Activated CD4-positive, alpha-beta T cell treated with anti-CD3 and anti-CD28 coated beads, Interleukin-2, amount 10 ng/mL, durations not matched to agents 7 days and 5 days (primary cell): ENCODE measurements around the gene FLII. TPM values are rescaled to one million over a fixed set of nuclear protein-coding genes. Genes with fewer than 3 reads are reported as not detected.
A peak's percentile ranks its signal among the peaks of the same experiment; 100 is the strongest.

ENCODE experiments used
- CTCF ChIA-PET: fragments of 350-600 bp; sonication (Branson Sonifier 250); formaldehyde crosslinking; loops from one replicate; lab custom pipeline; 2021; ENCODE audit warnings: antibody characterized with exemption; lab: Charles Lee
- POLR2A ChIA-PET: fragments of 350-600 bp; sonication (Branson Sonifier 250); formaldehyde crosslinking; loops from one replicate; lab custom pipeline; 2021; ENCODE audit warnings: antibody characterized with exemption; lab: Charles Lee
- DNase-seq: peaks from one replicate; pipeline ENCODE4 v3.0.0-alpha.2; 2020
- H3K27ac Mint-ChIP-seq: one replicate; pipeline ENCODE4 v1.8.0; 2021; ENCODE audit warnings: mild to moderate bottlenecking, moderate library complexity, mixed read lengths
- H3K27me3 Mint-ChIP-seq: one replicate; pipeline ENCODE4 v1.8.0; 2021; ENCODE audit warnings: mixed read lengths
- H3K36me3 Mint-ChIP-seq: one replicate; pipeline ENCODE4 v1.8.0; 2021; ENCODE audit warnings: low read depth, mixed read lengths
- H3K4me1 Mint-ChIP-seq: one replicate; pipeline ENCODE4 v1.8.0; 2021; ENCODE audit warnings: mixed read lengths
- H3K4me3 Mint-ChIP-seq: one replicate; pipeline ENCODE4 v1.8.0; 2021; ENCODE audit warnings: mild to moderate bottlenecking, moderate library complexity, mixed read lengths
- H3K9me3 Mint-ChIP-seq: one replicate; pipeline ENCODE4 v1.8.0; 2021; ENCODE audit warnings: mixed read lengths
- total RNA-seq, 2 experiments: library from RNA; stranded (reverse); gene quantifications; one replicate each; pipeline ENCODE4 v1.2.3, GENCODE V29; 2021

FLII gene
- total RNA-seq, 2 experiments from 2014 or later: 323 to 328 TPM

GRCh38 chr17:18233803-18234518 is 24.6 kb downstream of the FLII start:
- H3K4me1 Mint-ChIP-seq: no peaks in the 10 kb centered on the region
- H3K27me3 Mint-ChIP-seq: no peaks in the 10 kb centered on the region
- H3K4me3 Mint-ChIP-seq: no peak overlapping the region
- ChIA-PET POLR2A (no interaction called here), CTCF (interaction anchor here (1.0 kb wide), 1 partner anchor 27 kb away, joined by 3 read pairs; the partner anchor contains the start of gene MIEF2)
- no peak for DNase-seq
- H3K9me3 Mint-ChIP-seq: no peaks in the 10 kb centered on the region
- H3K27ac Mint-ChIP-seq: no peak overlapping the region
- H3K36me3 Mint-ChIP-seq: peaks cover 2% of the 10 kb centered on the region

- Mint-ChIP-seq H3K27me3 (no peaks in the 10 kb centered on the region), H3K4me1 (peaks cover 21% of the 10 kb centered on the region), H3K27ac (no peak overlapping the region), H3K9me3 (no peaks in the 10 kb centered on the region), H3K4me3 (no peak overlapping the region), H3K36me3 (no peaks in the 10 kb centered on the region)
- ChIA-PET POLR2A (no interaction called here), CTCF (no interaction called here)
- DNase-seq: no peak
Measured at GRCh38 chr17:18231164-18231563, 27.4 kb downstream of the FLII start.

- POLR2A ChIA-PET: no interaction called here
- Mint-ChIP-seq H3K27ac (no peak overlapping the region), H3K4me1 (peaks cover 24% of the 10 kb centered on the region), H3K27me3 (no peaks in the 10 kb centered on the region), H3K4me3 (no peak overlapping the region), H3K9me3 (no peaks in the 10 kb centered on the region), H3K36me3 (no peaks in the 10 kb centered on the region)
- CTCF ChIA-PET: interaction anchor here (0.6 kb wide), 1 partner anchor 13 kb away, joined by 3 read pairs; no protein-coding TSS in a partner anchor
- DNase-seq: no peak
Measured at GRCh38 chr17:18230288-18231141, 28.0 kb downstream of the FLII start.

- no peak for DNase-seq
- ChIA-PET CTCF (interaction anchor here (1.2 to 1.3 kb wide), 2 partner anchors 10 to 35 kb away, joined by 3 read pairs; no protein-coding TSS in a partner anchor), POLR2A (no interaction called here)
- Mint-ChIP-seq H3K36me3 (no peaks in the 10 kb centered on the region), H3K4me3 (no peak overlapping the region), H3K27ac (no peak overlapping the region), H3K27me3 (no peaks in the 10 kb centered on the region), H3K9me3 (no peaks in the 10 kb centered on the region), H3K4me1 (peaks cover 28% of the 10 kb centered on the region)
Measured at GRCh38 chr17:18229771-18230170, 28.8 kb downstream of the FLII start.

- CTCF ChIA-PET: interaction anchor here (1.2 to 1.3 kb wide), 2 partner anchors 9 to 35 kb away, joined by 3 read pairs; no protein-coding TSS in a partner anchor
- no peak overlapping the region for H3K27ac Mint-ChIP-seq
- no peaks in the 10 kb centered on the region for H3K27me3 Mint-ChIP-seq
- H3K36me3 Mint-ChIP-seq: no peaks in the 10 kb centered on the region
- DNase-seq: no peak
- H3K4me1 Mint-ChIP-seq: peaks cover 28% of the 10 kb centered on the region
- POLR2A ChIA-PET: no interaction called here
- H3K4me3 Mint-ChIP-seq: no peak overlapping the region
- H3K9me3 Mint-ChIP-seq: no peaks in the 10 kb centered on the region
Measured at GRCh38 chr17:18229254-18229653, 29.3 kb downstream of the FLII start.

GRCh38 chr17:18228176-18228682 is 30.3 kb downstream of the FLII start:
- Mint-ChIP-seq H3K4me1 (peaks cover 28% of the 10 kb centered on the region), H3K9me3 (no peaks in the 10 kb centered on the region), H3K36me3 (no peaks in the 10 kb centered on the region), H3K27me3 (no peaks in the 10 kb centered on the region), H3K27ac (no peak overlapping the region), H3K4me3 (no peak overlapping the region)
- ChIA-PET CTCF (no interaction called here), POLR2A (no interaction called here)
- no peak for DNase-seq

- POLR2A ChIA-PET: no interaction called here
- Mint-ChIP-seq H3K27me3 (no peaks in the 10 kb centered on the region), H3K36me3 (no peaks in the 10 kb centered on the region), H3K4me1 (peaks cover 28% of the 10 kb centered on the region), H3K4me3 (no peak overlapping the region), H3K9me3 (no peaks in the 10 kb centered on the region), H3K27ac (no peak overlapping the region)
- DNase-seq: no peak
- CTCF ChIA-PET: interaction anchor here (1.9 kb wide), 1 partner anchor 10 kb away, joined by 4 read pairs; no protein-coding TSS in a partner anchor
Measured at GRCh38 chr17:18227635-18228034, 30.9 kb downstream of the FLII start.

GRCh38 chr17:18226284-18226945 is 32.1 kb downstream of the FLII start:
- Mint-ChIP-seq H3K27me3 (no peaks in the 10 kb centered on the region), H3K36me3 (no peaks in the 10 kb centered on the region), H3K9me3 (no peaks in the 10 kb centered on the region), H3K4me1 (peaks cover 28% of the 10 kb centered on the region), H3K4me3 (peak overlapping the region; percentile 87), H3K27ac (peak overlapping the region; percentile 88)
- CTCF ChIA-PET: interaction anchor here (0.8 to 1.9 kb wide), 2 partner anchors 9 to 43 kb away, joined by 3 to 4 read pairs; partner anchors contain the start of gene ALKBH5
- POLR2A ChIA-PET: no interaction called here
- no peak for DNase-seq

- no peaks in the 10 kb centered on the region for H3K36me3 Mint-ChIP-seq
- H3K9me3 Mint-ChIP-seq: no peaks in the 10 kb centered on the region
- H3K4me3 Mint-ChIP-seq: peak overlapping the region; percentile 87
- ChIA-PET POLR2A (no interaction called here), CTCF (interaction anchor here (0.8 to 1.9 kb wide), 2 partner anchors 8 to 43 kb away, joined by 3 to 4 read pairs; partner anchors contain the start of gene ALKBH5)
- no peaks in the 10 kb centered on the region for H3K27me3 Mint-ChIP-seq
- H3K27ac Mint-ChIP-seq: peak overlapping the region; percentile 88
- no peak for DNase-seq
- peaks cover 28% of the 10 kb centered on the region for H3K4me1 Mint-ChIP-seq
Measured at GRCh38 chr17:18225642-18226283, 32.8 kb downstream of the FLII start.

GRCh38 chr17:18225121-18225641 is 33.4 kb downstream of the FLII start, which contains the start of gene LLGL1:
TSS of gene LLGL1 (plus strand) at chr17:18225635. CDS start at chr17:18225683, 48 bp downstream.
- Mint-ChIP-seq H3K4me1 (peaks cover 28% of the 10 kb centered on the region), H3K4me3 (peak within 1 kb of the TSS; percentile 87), H3K27ac (peak within 1 kb of the TSS; percentile 88), H3K36me3 (no peaks in the 10 kb centered on the region), H3K9me3 (no peaks in the 10 kb centered on the region), H3K27me3 (no peaks in the 10 kb centered on the region)
- ChIA-PET POLR2A (no interaction called here), CTCF (no interaction called here)
- peak; percentile 97 for DNase-seq

GRCh38 chr17:18224387-18225120 is 34.0 kb downstream of the FLII start:
- Mint-ChIP-seq H3K4me1 (peaks cover 28% of the 10 kb centered on the region), H3K27me3 (no peaks in the 10 kb centered on the region), H3K9me3 (no peaks in the 10 kb centered on the region), H3K4me3 (peak overlapping the region; percentile 61), H3K36me3 (no peaks in the 10 kb centered on the region), H3K27ac (peak overlapping the region; percentile 36)
- ChIA-PET POLR2A (interaction anchor here (0.6 kb wide), 2 partner anchors 9 to 37 kb away, joined by 3 read pairs; no protein-coding TSS in a partner anchor), CTCF (interaction anchor here (0.8 to 1.7 kb wide), 4 partner anchors 12 to 36 kb away, joined by 3 read pairs; no protein-coding TSS in a partner anchor)
- no peak for DNase-seq
